HL-60 (cell line): ENCODE measurements around the gene POP4.

Experiments used
- CTCF ChIP-seq: IDR thresholded peaks from one replicate; pipeline ENCODE4 v1.5.1; 2011; ENCODE audit warnings: low read length, control low read depth, inconsistent platforms; ENCODE audit not compliant: insufficient read depth
- GABPA ChIP-seq: IDR thresholded peaks from 2 replicates; pipeline ENCODE4 v1.6.1; 2012; ENCODE audit warnings: low read depth
- POLR2AphosphoS5 ChIP-seq: IDR thresholded peaks from 2 replicates; pipeline ENCODE4 v1.6.1; 2012; ENCODE audit warnings: low read depth
- REST ChIP-seq: IDR thresholded peaks from 2 replicates; pipeline ENCODE4 v1.6.1; 2012; ENCODE audit warnings: low read depth; ENCODE audit not compliant: insufficient replicate concordance
- SPI1 ChIP-seq: IDR thresholded peaks from 2 replicates; pipeline ENCODE4 v1.6.1; 2012; ENCODE audit warnings: low read depth, mild to moderate bottlenecking, borderline replicate concordance

- TF ChIP-seq GABPA (no peak), CTCF (no peak), REST (no peak), POLR2AphosphoS5 (no peak), SPI1 (no peak)
These were observed 8.0 kb downstream of the POP4 start for GRCh38 chr19:29614046-29614445.
